HG03159 (cell line): ENCODE data around the gene UBXN10.

ENCODE experiments used
- ATAC-seq: cut with Tn5 transposase; IDR thresholded peaks from one replicate; pipeline ENCODE4 v1.9.1; 2021; ENCODE audit warnings: mild to moderate bottlenecking, moderate library complexity; ENCODE audit not compliant: unreplicated experiment

Gene UBXN10

DNA sequence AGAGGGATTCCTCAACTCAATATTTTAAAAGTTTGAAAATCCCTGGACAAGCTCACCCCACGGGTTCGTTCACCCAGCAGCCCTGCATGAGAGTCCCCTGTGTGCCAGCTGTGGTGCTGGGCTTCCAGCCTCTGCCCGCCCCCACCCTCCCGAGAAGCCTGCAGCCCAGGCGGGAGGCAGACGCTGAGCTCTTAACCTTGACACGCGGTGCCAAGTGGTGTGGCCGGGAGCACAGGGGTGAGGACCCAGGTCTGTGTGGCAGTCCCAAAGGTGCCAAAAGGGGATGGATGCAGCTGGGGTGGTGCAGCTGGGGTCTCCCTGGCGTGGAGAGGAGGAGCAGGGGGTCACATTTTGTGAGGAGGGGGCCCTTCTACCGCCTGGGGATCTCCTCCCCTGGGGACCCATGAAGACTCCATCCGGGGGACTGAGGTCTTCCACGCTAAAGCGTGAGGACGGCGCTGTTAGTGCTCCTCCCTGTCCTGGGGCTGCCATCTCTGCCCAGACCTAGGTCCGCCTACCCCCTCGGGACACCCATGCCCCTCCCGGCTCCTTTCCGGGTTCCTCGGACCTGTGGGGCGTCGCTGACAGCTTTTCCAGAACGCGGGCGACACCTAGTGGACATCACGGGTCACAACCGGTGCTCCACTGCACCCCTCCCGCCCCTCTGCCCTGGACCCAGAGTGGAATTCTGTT is 33.8 kb upstream of the UBXN10 start:
- peak; percentile 56 for ATAC-seq

DNA sequence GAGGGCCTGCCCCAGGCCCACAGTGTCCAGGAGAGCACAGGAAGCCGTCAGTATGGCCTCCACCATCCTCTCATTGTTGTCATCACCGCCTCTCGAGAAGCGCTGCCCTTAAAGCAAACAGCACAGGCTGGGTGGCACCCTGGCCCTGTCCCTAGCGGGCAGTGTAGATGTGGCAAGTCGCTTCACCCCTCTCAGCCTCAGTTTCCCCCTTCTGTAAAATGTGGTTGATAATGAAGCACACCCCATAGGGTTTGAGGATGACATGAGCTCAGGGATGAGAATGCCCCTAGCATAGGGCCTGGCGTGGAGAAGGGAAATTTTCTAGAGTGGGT is 33.3 kb upstream of the UBXN10 start:
- ATAC-seq: no peak

DNA sequence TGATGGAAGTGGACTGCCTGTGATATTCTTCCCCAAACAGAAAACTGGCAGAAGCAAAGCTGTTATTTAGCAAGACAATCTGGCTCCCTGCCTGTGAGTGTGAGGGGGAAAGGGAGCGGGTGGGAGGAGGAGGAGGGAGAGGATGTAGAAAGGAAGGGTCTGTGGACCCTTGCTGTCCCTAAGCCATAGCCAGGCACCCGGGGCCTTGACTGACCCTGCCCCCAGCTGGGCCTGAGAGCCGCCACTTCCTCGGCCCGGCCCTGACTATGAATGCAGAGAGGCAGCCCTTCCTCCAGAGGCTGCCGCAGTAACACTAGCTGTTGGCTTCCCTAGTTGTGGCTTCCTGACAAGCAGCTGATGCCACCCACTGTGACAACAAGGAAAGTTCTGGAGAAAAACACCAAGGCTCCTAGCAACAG is 32.9 kb upstream of the UBXN10 start:
- no peak for ATAC-seq

DNA sequence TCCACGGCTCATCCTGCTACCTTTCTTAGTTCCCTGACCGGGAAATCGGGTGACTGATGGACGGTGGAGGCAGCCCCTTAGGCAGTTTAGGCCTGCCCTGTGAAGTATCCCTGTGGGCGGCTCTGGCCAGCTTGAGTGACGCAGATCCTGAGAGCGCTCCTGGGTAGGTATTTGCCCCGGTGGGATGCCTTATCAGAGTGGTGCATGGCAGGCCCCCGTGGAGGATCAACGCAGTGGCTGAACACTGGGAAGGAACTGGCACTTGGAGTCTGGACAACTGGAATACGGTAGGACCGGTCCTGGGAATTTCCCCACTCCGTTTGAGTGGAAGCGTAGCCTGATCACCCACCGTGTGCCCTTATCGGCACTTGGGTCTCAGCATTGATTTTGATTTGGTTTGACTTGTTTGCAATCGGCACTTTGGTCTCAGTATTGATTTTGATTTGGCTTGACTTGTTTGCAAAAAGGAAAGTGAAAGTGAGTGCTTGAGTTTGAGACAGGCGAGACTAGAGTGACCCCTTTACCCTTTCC is 31.5 kb upstream of the UBXN10 start:
- ATAC-seq: no peak

DNA sequence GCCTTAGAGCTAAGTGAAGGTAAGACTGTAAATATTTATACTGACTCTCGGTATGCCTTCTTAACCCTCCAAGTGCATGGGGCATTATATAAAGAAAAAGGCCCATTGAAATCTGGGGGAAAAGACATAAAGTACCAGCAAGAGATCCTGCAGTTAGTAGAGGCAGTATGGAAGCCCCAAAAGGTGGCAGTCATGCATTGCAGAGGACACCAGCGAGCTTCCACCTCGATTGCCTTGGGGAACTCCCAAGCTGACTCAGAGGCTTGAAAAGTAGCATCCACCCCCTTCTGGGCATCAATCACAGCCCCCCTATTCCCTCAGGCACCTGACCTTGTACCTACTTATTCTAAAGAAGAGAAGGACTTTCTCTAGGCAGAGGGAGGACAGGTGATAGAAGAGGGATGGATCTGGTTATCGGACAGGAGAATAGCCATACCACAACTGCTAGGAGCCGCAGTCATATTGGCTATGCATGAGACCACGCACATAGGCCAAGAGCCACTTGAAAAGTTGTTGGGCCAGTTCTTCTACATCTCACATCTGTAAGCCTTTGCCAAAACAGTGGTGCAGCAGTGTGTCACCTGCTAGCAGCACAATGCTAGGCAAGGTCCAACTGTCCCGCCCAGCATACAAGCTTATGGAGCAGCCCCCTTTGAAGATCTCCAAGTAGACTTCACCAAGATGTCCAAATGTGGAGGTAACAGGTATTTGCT is 27.4 kb upstream of the UBXN10 start:
- ATAC-seq: no peak

DNA sequence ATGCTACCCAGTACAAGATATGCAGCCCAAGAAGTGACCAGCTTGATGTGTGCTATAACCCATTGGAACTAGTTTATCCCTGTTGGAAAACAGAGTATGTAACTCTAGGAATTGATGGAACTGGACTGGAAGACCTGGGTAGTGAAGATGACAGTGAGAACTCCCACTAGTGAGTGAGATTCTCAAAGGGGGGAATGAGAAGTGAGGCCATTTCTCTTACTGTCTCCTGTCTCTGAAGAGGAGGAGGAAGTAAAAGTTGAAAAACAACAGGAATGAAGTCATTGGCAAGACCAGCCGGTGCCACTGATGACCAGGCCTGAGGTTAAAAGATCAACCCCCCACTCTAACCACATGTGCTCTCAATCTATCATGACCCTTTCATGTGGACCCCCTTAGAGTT is 25.9 kb upstream of the UBXN10 start:
- ATAC-seq: no peak

DNA sequence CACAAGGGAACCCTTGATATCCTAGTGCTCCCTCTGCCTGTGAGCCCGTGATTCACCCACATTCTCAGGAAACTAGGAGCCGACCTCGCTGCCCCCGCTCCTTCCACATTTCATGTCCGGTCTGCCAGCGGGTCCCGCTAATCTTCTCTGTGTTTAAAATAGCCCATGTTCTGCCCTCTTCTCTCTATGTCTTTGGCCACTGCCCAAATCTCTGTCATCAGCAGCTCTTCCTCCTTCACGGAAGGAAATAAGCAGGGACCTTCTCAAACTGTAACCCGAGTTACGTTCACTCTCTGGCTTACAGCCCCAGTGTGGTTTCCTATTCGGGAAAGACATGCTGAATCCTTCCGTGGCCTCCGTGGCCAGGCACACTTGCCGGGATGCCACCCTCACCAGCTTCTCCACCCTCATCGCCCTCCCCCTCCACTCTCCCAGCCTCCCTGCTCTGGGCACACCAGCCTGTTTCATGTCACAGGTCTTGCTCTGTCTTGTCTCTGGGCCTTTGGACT is 21.1 kb upstream of the UBXN10 start:
- ATAC-seq: no peak

DNA sequence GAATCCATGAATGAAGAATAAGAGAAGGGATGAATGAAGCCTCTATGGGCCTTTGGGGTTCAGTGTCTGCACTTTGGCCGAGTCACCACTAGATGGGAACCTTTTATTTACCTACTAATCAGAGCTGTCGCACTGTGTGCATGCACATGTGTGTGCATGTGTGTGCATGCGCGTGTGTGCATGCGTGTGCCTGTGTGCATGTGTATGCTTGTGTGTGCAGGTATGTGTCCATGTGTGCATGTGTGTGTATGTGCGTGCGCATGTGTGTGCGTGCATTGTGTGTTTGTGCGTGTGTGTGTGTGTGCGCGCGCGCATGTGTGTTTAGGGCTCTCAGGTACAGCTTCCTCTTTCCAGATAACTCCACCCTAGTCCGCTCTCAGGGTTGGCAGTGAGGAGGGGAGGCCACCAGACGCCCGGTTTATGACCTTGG is 20.4 kb upstream of the UBXN10 start:
- ATAC-seq: no peak

DNA sequence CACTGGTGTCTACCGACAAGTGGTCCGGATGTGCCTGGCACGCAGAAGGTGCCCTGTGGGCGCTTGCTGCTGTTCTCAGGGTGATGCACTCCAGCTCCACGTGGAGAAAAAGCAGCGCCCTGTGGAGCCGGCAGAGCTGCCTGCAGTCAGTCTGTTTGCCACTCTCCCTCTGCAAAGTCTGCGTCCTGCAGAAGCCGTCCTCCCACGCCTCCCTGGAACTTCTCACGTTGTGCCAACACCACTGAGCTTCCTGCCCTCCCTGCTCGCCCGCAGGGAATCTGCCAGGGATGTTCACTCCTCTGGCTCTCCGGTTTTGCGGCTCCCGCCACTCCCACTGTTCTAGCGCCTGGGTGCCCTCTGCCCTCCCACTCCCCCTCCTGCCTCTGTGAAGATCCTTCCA is 19.8 kb upstream of the UBXN10 start:
- ATAC-seq: no peak

DNA sequence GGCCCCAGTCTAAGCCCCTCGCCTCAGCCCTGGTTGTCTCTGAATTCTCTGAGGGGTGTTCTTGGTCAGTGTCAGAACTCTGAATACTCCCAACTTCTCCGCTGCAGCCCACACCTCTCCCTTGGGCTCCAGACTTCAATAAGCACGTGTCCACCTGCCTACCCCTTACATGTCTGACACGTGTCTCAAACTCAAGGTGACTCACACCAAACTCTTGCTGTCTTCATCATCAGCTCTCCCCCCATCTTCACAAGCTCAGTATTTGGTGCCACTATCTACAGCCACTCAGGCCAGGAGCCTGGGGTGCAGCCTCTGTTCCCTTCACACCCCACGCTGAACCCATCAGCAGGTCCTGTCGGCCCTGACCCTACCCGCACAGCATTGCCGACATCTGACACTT is 18.8 kb upstream of the UBXN10 start:
- ATAC-seq: no peak

DNA sequence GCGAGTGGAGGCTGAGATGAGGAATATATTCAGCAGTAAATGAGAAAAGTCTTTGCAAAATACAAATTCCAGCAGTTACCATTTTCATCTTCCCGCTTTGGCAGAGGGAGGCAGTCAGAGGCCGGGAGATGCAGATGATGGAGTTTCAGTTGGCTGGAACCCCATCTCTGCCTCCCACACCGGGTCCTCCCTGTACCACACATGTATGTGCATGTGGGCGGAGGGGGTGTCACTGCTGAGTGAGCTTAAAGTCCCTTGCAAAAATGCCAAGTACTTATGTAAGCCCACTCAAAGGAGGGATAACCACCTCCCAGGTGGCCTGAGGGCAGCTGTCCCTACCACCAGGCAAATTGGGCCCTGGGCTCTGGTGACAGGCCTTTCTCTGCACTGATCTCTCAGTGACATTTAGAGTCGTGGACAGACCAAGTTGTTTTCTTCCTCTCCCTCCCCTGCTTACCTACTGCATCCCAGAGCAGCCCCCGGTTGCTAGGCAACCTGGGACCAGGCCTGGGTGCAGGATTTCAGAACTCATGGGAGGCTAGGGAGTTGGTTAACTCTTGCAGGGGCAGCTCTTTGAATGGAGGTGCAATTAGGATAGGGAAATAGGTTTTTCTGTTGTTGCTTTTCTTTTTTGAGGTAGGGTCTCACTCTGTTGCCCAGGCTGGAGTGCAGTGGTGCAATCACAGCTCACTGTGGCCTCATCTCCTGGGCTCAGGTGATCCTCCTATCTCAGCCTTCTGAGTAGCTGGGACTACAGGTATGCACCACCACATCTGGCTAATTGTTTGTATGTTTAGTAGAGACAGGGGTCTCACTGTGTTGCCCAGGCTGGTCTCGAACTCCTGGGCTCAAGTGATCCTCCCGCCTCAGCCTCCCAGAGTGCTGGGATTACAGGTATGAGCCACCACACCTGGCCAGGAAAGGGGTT is 17.1 kb upstream of the UBXN10 start:
- ATAC-seq: no peak

DNA sequence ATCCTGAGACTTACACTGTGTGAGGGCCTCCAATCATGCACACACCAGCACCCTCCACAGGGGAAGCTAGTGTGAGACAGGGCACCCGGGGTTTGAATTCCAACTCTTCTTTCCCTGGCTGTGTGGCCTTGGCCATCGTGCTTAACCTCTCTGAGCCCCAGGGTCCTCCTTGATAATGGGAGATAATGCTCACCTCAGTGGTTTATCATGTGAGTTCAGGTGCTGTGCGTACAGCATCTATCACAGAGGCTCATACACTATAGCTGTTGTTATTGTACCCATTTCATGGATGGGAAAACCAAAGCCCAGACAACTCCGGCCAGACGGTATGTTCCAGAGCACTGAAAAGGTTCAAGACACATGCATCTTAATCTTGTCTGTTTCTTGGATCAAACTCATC is 16.0 kb upstream of the UBXN10 start:
- ATAC-seq: no peak

DNA sequence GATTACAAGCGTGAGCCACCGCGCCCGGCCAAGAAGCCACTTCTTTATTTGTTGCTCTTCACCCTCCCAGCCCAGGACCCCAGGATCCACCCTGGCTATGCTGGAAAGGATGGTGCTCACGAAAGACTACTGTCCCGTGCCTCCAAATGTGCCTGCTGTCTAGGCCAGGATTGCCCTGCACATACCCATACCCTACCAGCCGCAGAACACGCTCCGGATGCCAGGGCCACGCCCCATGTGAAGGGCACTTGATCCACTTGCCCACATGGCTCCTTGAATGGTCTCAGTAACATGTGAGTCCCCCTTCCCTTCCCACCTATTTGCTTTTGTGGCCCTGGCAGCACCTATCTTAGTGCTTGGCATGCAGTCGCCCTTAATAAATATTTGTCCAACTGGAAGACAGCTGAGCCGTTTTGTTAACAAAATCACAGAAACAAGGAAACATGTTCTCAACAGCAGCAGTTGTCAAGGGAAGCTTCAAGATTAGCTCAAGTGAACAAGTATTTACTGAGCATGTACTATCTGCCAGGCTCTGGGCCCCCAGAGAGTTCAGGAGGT is 13.8 kb upstream of the UBXN10 start:
- no peak for ATAC-seq

DNA sequence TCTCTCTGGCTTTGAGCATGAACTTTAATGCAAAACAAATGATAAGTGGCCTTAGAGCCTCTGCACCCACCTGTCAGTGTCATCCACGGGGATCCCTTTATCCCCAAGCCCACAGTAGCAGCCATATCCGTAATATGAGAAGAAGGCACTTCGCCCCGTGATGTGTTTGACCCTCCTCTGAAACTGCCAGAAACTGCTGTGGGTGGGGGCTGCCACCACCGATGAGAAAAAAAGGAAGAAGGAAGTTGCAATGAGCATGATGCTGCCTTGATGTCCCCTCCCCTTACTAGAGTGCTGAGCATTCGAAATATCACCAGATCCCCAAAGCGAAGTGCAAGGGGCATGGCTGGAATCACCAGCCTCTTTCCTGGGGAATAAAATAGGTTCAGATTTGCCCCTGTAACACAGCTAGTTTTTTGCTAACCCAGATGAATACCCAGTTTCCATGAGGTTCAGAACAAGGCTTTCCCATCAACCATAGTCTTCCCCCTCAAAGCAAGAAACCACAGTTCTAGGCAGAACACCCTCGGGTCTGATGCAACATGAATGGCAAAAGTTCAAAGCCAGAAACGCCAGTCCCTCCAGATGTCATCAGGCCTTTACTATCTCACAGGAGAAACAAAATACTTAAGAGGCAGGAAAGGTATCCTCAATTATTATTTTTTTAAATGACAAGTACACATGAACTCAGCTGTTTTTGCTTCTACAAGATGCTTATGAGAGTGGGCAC is 10.8 kb upstream of the UBXN10 start:
- no peak for ATAC-seq

DNA sequence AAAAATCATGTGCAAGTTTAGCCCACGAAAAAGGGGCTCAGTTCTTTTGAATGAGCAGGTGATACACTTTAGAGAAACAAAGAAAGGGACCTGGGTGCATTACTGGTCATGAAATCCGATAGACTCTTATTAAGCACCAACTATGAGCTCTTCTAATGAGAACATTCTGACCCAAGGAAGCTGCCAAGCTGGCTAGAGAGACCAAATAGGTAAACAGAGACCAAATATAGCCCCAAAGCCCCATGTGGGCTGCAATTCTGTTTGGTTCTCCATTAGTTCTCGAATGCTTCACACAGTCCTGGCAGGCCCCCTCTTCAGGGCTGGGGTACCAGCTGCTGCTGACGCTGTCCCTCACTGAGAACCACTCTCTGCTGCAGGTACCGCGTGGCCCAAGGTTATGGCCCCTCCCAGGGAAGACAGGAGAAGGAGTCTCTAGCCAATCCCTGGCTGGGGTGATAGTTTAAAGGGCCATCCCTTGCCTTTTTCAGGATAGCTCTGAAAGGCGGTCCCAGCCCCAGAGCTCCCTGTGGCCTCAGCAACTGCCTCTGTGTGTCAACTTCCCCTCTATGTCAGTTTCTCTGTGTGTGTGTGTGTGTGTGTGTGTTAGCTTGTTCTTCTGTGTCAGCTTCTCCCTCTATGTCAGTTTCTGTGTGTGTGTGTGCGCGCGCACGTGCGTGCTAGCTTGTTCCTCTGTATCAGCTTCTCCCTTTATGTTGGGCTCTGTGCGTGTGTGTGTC is 7.1 kb upstream of the UBXN10 start:
- no peak for ATAC-seq

DNA sequence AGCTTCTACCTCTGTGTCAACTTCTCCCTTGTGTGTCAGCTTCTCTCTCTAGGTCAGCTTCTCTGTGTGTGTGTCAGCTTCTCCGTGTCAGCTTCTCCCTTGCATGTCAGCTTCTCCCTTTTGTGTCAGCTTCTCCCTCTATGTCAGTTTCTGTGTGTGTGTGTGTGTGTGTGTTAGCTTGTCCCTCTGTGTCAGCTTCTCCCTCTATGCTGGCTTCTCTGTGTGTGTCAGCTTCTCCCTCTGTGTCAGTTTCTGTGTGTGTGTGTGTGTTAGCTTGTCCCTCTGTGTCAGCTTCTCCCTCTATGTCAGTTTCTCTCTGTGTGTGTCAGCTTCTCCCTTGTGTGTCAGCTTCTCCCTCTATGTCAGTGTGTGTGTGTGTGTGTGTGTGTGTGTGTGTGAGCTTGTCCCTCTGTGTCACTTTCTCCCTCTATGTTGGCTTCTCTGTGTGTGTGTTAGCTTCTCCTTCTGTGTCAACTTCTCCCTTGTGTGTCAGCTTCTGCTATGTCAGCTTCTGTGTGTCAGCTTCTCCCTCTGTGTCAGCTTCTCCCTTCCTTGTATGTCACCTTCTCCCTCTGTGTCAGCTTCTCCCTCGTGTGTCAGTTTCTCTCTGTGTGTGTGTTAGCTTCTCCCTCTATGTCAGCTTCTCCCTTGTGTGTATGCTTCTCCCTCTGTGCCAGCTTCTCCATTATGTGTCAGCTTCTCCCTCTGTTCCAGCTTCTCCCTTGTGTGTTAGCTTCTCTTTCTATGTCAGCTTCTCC is 6.3 kb upstream of the UBXN10 start:
- no peak for ATAC-seq

DNA sequence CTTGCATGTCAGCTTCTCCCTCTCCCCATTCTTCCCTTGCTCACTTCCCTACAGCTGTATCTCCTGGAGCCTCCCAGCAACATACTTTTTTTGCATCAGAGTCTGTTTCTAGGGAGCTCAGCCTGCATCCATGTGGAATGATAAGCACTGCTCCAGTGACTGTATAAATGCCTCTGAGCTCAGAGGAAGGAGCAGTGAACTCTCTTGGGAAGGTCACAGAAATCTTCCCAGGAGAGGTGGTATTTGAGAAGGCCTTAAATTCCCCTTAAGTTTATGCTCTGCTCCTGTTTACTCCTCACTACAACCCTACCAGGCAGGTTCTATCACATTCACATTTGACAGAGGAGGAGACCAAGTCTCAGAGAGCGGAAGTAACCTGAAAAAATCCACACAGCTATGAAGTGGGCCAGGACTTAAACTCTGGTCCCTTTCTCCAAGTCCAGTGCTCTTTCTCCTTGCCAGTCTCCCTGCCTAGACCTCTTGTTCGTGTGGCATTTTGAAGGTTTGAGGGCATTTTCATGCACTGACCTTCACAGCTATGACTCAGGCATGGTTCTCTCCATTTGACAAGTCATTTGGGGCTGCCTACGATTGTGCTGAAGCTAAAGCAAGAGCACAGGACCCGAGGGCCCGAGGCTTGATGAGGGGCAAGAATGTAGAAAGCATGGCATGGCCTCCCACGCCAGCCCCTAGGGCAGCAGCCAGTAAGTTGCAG is 5.6 kb upstream of the UBXN10 start:
- no peak for ATAC-seq

DNA sequence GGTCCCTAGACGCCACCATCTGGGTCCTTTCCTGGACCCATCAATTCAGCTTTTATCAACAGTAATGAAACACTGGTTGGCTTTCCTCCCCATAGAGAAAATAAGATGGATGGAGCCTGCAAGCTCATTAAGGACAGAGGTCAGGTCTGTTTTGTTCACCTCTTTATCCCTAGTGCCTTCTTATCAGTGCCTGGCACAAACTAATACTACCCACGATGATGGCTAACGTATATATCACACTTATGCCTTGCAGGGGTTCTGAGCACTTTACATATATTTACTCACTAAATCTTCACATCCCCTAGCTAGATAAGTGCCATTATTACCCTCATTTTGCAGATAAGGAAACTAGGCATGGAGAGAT is 5.1 kb upstream of the UBXN10 start:
- ATAC-seq: no peak
